Inflammatory macrophage treated with lipopolysaccharide for 1 hour (primary cell): ENCODE data around the gene MAN1A1.
"Not testable (repeated sequence)": the region's sequence is repeated elsewhere in the genome, so short reads cannot be mapped to it uniquely, and the experiment has no call there.

ENCODE experiments used
- DNase-seq, 2 donors: peaks; one replicate each; pipeline ENCODE4 v3.0.0-alpha.2; 2020 to 2022

The MAN1A1 gene

GRCh38 chr6:119349361-119350201 lies at the start of gene MAN1A1:
MAN1A1 (minus strand) TSS chr6:119349761; CDS start chr6:119349065, 696 bp downstream.
- peak; percentile 79 to 89 for DNase-seq

DNA sequence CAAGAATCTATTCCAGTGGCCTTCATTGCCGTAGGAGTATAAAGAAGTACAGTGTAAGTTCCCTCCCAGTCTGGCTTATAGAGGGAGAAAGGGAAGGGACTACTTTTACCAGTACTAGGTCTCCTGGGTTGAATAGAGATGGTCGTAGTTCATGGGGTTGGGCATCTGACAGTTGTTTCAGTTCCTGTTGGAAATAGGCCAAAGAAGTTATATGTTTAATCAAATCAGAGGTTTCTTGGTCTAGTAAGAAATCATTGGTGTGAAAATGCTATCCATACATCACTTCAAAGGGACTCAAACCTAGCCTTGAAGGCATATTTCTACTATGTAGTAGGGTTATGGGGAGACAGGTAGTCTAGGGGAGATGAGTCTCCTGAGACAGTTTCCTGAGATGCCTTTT lies 45.6 kb upstream of the MAN1A1 start:
- DNase-seq = no peak

DNA sequence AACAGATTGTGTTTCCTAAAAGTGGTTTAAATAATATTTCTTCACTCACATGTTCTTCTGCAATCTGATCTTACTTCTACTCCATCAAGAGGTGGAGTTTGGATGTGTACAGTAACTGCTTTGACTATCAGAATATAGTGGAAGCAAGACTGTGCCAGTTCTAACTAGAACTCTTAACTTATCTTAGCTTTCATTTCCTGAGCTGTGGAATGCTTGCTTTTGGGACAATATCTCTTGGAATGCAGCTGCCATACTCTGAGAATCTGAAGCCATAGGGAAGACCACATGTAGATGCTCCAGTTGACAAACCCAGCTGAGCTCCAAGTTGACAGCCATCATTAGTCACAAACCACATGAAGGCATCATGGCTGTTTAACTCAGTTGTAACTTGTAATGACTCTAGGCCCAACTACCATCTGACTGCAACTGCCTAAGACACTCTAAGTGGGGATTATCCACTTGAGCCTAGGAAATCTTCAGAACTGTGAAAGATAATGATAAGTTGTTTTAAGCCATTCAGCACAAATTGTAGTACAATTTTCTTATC lies 40.8 kb upstream of the MAN1A1 start:
- DNase-seq = no peak

DNA sequence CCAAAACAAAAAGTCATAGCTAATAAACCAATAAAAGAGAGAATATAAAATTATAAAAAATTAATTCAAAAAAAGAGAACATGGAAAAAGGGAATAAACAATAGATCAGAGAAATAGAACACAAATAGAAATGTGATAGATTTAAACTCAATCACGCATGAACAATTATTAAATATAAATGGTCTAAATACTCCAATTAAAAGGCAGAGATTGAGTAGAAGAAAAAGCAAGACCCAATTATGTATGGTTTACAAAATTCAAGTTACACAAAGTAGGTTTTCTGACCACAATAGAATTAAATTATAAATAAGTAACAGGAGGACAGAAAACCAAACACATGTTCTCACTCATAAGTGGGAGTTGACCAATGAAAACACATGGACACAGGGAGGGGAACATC lies 36.4 kb upstream of the MAN1A1 start:
- no peak for DNase-seq

GRCh38 chr6:119384444-119384843 lies 34.9 kb upstream of the MAN1A1 start:
- no peak for DNase-seq

GRCh38 chr6:119379809-119380208 lies 30.2 kb upstream of the MAN1A1 start:
- DNase-seq = no peak

- not testable (repeated sequence) for DNase-seq
Measured at GRCh38 chr6:119377043-119377442, 27.5 kb upstream of the MAN1A1 start.

DNA sequence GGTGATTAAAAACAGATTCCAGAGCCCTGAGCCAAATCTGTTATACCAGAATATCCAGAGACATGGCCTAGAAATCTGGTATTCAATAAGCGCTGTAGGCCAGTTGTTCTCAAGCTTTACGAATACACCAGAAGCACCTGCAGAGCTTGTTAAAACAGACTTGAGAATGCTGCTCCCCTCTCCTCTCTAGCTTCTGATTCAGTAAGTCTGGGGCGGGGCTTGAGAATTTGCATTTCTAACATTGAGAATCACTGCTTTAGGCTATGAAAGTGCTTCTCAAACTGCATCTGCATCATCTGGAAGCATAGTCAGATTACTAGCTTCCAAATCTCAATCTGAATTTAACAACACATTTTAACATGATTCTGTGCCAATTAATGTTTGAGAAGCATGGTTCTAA lies 20.5 kb upstream of the MAN1A1 start:
- DNase-seq = no peak

- DNase-seq = no peak
Measured at GRCh38 chr6:119368921-119369320, 19.4 kb upstream of the MAN1A1 start.

GRCh38 chr6:119361209-119361608 lies 11.6 kb upstream of the MAN1A1 start:
- DNase-seq = no peak

GRCh38 chr6:119360262-119360915 lies 10.8 kb upstream of the MAN1A1 start:
- DNase-seq = no peak

DNA sequence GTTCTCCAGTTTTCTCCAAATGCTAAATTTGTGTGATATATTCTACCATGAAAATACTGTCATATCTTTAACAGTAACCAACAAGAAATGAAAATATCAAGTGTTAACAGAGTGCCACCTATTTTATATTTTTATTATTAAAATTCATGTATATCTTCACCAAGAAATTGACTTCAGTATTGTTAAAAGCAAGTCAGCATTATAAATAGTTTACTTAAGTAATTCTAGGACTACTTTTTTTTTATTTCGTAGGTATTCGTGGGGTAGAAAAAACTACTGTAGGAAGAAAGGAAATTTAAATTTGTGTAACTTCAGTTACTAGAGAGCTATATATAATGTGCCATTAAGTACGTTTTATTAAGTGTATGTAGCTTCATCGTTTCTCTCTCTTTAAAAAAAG lies 6.3 kb upstream of the MAN1A1 start:
- DNase-seq = no peak

DNA sequence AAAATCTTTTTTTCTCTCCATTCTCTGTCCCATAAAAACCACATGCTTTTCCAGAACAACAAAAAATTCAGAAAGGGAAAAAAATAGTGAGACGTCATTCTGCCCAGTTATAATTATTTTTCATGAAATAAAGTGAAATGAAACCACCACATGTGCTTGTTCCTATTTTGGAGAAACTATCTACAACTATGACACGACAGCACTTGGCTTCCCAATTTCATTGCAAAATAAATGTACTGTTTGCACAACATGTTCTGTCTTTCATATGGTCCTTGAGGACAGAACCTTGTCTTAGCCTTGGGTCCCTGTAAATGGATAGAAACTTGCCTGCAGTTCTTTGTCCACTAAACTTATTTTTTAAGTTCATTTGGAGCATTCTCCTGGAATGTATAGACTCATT lies 5.6 kb upstream of the MAN1A1 start:
- peak; percentile 79 to 88 for DNase-seq

GRCh38 chr6:119353696-119354095 lies 4.1 kb upstream of the MAN1A1 start:
- no peak for DNase-seq

- no peak for DNase-seq
Measured at GRCh38 chr6:119352001-119352400, 2.4 kb upstream of the MAN1A1 start.

GRCh38 chr6:119350952-119351372 lies 1.4 kb upstream of the MAN1A1 start:
- DNase-seq = no peak

- peak; percentile 60 to 71 for DNase-seq
Measured at GRCh38 chr6:119350202-119350951, 816 bp upstream of the MAN1A1 start.

DNA sequence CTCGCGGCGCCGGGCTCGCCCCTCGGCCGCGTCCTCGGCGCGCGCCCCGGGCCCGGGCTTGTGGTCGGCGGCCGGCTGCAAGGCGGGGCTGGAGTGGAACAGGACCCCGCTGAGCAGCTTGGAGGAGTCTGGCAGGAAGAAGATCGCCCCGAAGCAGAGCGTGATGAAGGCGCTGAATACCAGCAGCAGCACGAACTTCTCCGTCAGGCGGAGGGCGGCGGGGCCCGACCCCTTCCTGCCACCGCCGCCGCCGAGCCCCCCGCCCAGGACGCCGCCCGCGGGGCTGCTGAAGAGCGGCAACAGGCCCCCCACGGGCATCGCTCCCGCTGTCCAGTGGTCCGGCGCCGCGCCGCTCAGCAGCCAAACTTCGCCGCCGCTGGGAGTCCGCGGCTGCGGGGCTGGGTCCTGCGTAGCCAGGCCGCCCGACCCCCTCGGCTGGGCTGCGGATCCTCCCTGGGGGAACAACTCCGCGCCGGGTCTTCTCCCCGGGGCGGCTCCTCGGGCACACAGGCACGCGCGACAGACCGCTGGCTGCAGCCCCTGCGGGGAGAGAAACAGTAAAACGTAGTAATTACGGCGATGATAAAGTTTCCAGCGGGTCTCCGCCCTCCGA lies 707 bp downstream of the MAN1A1 start:
- no peak for DNase-seq

DNA sequence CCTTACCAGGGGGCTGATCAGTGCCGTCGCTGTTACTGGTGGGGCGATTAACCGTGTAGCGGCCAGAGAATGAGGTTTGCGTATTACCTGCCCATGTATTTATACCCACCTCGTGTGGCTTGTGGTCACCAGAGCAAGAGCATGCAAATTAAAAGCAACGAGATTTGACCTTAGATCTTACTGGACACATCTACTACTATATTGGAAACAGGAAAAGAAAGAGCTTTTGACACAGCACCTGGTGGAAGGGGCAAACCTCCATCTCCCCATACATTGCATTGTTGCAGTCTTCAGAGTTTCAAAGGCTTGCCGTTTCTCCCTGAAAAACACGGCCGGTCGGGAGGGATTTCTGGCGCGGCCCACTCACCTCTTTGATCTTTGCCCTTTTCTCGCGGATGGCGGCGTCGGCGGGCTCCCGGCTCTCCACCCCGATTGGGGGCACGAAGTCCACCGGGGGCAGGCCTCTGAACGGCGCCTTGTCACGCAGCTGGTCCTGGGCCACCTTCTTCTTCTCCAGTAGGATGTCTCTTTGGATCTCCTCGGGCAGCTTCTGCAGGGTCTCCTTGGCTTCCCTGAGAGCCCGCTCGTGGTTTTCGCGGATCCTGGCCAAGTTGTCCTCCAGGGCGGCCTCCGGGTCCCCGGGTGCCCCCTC lies 1.3 kb downstream of the MAN1A1 start:
- no peak for DNase-seq

GRCh38 chr6:119347466-119348095 lies 2.0 kb downstream of the MAN1A1 start:
- peak; percentile 57 to 69 for DNase-seq

- no peak for DNase-seq
Measured at GRCh38 chr6:119346936-119347335, 2.6 kb downstream of the MAN1A1 start.

DNA sequence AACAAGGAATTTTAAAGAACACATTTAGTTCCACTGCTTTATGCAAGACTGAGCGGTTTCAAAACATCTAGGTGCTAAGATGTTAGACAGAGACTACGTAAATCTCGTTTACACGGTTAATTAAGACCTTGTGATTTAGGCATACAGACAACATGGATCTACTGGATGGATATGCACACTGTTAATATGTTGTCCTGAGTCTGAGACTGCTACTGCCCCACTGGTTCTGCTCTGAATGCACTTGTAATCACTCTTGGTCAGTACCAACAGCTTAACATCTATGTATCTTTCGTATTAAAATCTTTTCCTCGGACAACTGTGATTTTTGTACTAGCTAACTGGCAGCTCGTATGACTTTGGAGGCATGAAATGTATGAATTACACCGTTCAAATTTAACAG lies 3.1 kb downstream of the MAN1A1 start:
- DNase-seq = no peak
